SU-DHL-6 (cell line): ENCODE measurements around the gene PGC.

ENCODE experiments used
- EZH2phosphoT487 ChIP-seq: fragments of 200-600 bp; sonication (generic), shearing (Covaris generic); conservative IDR thresholded peaks from 2 replicates; pipeline ENCODE4 v1.6.1; 2018; ENCODE audit warnings: mild to moderate bottlenecking, antibody characterized with exemption, low read length, moderate library complexity, mixed read lengths
- TF ChIP-seq, protein P1 (sequence below): fragments of 200-600 bp; sonication (generic); IDR thresholded peaks from one replicate; pipeline ENCODE4 v1.5.1; 2017; ENCODE audit warnings: antibody characterized with exemption, mild to moderate bottlenecking, low read length, moderate library complexity; ENCODE audit not compliant: insufficient read depth, poor library complexity, severe bottlenecking

GRCh38 chr6:41777551-41778285 is 30.5 kb upstream of the PGC start:
- TF ChIP-seq, protein P1, sequence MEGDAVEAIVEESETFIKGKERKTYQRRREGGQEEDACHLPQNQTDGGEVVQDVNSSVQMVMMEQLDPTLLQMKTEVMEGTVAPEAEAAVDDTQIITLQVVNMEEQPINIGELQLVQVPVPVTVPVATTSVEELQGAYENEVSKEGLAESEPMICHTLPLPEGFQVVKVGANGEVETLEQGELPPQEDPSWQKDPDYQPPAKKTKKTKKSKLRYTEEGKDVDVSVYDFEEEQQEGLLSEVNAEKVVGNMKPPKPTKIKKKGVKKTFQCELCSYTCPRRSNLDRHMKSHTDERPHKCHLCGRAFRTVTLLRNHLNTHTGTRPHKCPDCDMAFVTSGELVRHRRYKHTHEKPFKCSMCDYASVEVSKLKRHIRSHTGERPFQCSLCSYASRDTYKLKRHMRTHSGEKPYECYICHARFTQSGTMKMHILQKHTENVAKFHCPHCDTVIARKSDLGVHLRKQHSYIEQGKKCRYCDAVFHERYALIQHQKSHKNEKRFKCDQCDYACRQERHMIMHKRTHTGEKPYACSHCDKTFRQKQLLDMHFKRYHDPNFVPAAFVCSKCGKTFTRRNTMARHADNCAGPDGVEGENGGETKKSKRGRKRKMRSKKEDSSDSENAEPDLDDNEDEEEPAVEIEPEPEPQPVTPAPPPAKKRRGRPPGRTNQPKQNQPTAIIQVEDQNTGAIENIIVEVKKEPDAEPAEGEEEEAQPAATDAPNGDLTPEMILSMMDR, result no peak
- TF ChIP-seq EZH2phosphoT487, result no peak
